HG03060 (cell line): ENCODE data around the gene SACS.
"Not testable (repeated sequence)": the region's sequence is repeated elsewhere in the genome, so short reads cannot be mapped to it uniquely, and the experiment has no call there.

Experiments used
- ATAC-seq: cut with Tn5 transposase; IDR thresholded peaks from one replicate; pipeline ENCODE4 v1.9.1; 2021; ENCODE audit warnings: low read depth, moderate number of reproducible peaks; ENCODE audit not compliant: unreplicated experiment

Gene SACS

DNA sequence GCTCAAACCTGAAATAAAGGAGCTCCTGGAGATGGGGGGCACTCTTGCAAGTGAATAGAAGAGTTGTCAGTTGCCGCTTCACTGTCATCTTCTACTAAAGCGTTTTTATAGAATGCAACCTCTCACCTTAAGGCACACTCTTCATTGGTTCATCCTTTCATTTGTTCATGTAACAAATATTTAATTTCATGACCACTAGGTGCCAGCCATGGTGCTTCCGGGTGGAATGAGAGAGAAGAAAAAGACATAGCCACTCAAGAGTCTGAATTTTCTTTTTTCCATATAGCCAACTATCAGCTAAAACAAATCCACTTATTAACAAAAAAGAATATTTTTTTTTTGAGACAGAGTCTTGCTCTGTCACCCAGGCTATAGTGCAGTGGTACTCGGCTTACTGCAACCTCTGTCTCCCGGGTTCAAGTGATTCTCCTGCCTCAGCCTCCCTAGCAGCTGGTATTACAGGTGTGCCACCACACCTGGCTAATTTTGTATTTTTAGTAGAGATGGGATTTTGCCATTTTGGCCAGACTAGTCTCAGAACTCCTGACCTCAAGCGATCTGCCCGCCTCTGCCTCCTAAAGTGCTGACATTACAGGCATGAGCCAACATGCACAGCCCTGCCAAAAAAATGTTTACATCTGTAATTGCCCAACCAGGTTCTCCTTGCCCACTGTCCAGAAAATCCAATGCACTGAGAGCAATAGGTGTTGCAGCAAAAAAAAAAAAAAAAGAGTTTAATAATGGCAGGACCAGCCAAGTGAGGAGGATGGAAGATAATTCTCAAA, 22.1 kb upstream of the SACS start:
- ATAC-seq: no peak

GRCh38 chr13:23453132-23453531, 19.6 kb upstream of the SACS start:
- no peak for ATAC-seq

- no peak for ATAC-seq
Observed at GRCh38 chr13:23450340-23451046, 17.0 kb upstream of the SACS start.

GRCh38 chr13:23449398-23450162, 16.1 kb upstream of the SACS start:
- no peak for ATAC-seq

GRCh38 chr13:23447927-23448326, 14.4 kb upstream of the SACS start:
- ATAC-seq: no peak

DNA sequence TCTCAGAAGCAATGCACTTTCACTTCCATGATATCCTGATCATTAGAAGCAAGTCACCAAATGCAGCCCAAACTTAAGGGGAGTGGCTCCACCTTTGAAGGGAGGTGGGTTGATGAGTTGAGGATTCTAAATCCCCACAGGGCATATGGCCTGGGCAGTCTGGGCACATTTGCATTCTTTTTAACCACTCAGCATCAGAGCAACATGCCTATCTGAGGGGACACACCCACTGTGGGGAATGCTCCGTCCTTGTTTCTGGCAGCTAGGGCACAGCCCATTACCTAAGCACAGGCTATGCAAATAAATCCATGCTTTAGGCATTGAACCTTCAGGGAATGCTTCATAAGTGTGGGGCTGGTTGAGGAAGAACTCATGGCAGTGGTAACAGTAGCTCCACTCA, 12.3 kb upstream of the SACS start:
- ATAC-seq: no peak

GRCh38 chr13:23443878-23444277, 10.4 kb upstream of the SACS start:
- ATAC-seq: no peak

DNA sequence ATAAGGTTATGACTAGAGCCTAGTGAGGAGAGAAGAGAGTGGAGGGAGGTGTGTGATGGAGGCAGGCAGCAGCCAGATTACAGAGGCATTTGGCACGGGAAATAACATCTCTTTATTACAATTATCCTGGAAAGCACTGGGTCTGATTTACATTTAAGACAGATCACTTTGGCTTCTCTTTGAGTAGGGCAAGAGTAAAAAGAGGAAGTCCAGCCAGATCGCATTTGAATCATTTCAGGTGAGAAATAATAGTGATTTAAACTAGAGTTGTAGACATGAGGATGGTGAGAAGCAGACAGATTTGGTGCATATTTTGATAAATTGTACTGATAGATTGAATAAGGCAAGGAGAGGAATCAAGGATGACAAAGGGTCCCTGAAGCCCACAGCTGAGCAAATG, 9.6 kb upstream of the SACS start:
- ATAC-seq: no peak

DNA sequence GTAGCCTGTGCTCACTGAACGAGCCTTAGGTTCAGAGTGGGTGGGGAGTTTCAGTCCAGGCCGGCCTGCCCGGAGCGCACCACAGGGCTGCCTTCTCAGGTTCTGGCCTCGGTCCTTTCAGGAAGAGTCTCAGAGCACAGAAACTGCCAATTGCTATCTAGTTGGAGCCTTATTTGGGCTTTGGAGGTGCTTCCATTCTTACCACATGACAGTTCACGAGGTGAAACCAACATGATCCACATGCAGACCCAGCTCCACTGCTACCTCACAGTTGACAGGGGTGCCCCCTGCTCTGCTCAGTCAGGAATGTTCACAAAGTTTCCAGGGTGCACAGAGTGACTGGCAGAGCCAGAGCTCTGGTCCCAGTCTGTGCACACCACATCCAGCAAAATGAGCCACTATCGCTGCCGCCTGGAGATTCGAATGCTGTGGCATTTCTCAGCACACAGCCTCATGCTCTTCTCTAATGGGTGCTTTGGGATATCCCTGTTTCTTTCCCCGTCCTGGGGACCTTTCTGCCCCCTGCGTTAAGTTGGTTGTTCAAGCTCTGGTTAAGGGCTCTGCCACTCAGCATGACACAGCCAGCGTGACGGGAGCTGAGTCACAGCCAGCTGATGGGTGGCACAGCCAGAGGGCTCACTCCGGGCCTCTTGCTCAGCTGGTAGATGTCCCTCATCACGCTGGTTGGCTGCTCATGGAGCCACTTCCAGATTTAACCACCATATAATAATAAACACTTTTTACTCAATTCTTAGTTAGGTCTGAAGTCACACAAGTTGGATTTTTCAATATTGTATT, 7.5 kb upstream of the SACS start:
- no peak for ATAC-seq

- ATAC-seq: not testable (repeated sequence)
Observed at GRCh38 chr13:23440324-23440723, 6.8 kb upstream of the SACS start.

DNA sequence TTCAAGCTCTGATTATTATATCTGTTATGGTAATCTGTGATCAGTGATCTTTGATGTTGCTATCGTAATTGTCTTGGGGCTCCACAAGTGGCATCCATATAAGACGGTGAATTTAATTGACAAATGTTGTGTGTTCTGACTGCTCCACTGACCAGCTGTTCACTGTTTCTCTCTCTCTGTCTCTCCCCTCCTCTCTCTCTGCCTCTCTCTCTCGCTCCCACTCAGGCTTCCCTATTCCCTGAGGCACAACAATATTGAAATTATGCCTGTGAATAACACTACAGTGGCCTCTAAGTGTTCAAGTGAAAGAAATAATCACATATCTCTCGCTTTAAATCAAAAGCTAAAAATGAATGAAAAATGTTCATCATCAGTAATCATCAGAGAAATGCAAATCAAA, 4.4 kb upstream of the SACS start:
- ATAC-seq: no peak

GRCh38 chr13:23436680-23437079, 3.2 kb upstream of the SACS start:
- ATAC-seq: no peak

DNA sequence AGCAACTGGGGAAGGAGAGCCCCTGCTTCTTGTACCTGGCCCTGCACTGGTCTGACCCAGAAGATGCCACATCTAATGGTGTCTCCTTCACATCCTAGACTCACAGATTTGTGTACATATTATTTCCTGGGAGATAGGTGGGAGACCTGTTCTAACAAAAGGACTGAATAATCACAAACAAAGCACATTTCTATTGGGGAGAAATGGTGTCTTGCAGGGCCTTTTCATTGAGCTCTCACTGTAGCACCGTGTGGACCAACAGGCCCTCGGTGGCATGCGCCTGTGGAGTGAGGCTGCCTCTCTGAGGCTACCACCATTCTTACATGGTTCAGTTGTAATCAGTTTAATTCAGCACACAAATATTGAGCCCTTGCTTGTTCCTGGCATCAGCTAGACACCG, 989 bp upstream of the SACS start:
- no peak for ATAC-seq

DNA sequence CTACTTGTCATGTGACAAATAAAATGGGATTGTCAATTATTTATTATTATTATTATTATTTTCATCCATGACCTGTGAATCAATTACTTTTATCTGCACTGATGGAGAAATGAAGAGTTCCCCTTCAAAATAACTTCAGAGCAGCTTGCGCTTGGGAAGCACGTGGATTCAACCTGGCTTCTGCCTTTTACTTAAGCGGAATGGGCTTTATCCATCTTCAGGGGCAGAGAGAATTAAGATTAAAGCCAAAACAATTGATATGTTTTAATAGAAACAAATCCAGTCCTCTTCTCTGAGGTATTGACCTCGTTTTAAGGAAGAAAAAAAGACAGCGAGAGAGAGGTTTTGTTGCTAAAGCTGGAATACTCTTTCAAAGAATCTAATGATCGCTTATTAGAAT, 876 bp downstream of the SACS start:
- no peak for ATAC-seq

DNA sequence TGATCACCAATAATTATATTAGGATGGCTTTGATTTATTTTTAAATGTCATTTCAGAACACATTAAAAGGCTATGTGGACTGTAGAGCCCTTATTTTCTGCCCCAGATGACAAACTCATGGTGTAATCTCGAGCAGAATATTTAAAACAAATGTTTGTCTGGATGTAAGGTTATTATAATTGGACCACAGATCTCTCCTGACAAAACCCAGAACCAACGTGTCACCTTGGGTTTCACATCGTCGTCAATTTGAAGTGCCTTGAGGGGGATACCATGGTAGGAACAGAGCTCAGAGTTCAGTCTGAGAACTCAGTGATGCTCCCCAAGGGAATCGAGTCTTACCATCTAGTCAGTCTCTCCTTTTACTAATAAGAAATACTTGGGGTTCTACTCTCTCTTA, 2.8 kb downstream of the SACS start:
- no peak for ATAC-seq

DNA sequence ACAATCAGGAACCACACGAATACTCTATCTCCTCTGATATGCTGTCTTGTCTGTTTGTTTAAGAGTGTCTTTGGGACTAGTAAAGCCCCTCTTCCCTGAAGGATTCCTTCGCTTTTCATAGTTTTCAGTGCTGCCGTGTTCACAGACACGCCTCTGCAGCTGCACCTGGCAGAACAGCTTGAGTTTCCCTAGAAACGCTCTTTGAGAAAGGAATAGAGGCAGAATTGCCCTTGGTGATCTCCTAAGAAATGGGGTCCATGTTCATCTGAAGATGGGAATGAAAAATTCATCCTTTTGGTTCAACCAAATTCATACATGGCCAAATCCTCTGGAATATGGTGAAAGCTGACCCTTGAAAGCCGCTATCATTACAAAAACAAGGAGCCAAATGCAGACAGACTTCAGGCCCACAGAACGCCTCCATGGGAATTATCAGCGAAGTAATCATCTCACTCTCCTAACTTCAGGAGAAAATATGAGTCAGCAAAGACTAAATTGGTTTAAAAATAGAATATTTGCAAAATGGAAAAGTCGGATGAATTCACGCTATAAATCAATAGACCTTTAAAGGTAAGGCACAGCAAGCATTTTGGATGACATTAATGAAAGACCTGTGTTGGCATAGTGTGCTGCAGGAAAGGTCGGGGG, 5.5 kb downstream of the SACS start:
- ATAC-seq: no peak

DNA sequence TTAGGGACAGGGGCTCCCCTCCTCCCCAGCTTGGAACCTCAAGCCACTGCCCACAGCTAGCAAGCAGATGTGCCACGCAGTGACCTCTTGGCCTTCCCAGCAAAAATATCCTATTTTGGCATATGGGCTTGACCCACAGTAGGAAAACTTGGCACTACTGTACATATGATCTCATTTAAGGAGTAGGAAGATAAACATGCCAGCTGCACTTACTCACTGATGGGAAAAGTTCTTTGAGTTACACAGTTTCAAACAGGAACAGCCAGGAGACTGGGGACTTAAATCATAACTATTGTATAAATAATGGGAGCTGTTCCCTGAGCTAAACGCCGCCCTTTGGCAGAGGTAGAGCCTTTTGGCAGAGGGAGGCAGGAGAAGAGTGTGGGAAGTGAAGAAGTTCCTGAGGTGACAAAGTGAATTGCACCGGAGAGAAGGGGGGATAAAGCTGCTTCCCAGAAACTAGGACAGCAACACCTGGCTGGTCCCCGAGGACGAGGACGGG, 6.1 kb downstream of the SACS start:
- no peak for ATAC-seq

DNA sequence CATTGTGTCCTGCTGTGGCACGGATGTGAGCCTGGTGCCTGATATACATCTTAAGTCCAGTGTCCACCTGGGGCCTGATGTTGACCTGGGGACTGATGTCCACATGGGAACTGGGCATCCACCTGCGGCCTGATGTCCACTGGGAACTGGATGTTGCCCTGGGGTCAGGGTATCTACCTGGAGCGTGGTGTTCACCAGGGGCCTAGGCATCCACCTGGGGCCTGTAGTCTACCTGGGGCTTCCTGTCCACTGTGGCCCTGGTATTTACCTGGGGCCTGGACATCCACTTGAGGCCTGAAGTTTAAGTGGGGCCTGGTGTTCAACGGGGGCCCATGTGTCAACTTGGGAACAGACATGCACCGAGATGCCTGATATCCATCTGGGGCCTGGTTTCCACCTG, 11.9 kb downstream of the SACS start:
- ATAC-seq: no peak

DNA sequence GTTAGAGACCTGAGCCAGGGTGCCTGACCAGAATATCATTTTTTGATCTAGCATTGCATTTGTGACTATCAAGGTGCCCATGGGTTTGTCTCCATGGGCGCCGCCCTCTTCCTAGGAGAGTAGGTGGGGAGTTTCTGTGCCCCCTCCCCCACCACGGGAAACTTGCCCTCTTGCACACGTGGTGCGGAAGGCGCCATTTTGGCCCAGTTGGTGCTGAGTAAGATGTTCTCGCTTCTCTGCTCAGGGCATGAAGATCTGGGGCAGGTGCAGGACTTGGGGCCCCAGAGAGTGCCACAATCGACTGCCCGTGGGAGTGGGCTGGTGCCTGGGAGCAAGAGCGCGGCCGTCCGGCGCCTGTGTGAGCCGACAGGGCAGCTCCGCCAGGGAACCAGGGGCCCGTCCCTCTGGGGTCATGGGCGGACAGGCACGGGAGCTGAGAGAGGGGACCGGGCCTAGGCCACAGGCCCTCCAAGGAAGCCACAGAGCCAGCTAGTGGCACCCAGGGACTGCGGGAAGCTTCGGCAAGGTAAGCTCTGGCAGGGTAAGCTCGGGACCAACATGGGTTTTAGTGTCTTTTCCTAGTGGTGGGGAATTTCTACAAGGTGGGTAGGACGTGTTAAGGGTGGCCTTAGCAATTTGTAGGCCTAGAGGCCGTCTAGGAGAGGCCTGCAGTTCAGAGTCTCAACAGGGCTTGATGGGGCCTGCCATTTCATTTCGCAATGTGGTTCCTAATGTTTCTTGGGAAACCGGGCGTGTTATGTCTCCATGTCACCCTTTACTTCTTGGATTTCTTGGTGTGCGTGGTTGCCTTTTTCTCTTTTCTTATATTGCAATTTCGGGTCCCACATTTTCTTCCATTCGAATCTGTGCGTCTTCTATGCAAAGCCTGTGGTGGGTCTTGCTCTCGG, 14.5 kb downstream of the SACS start:
- ATAC-seq: no peak
